Loucy (cell line): ENCODE data around the gene JARID2.

ENCODE experiments used
- EZH2phosphoT487 ChIP-seq: fragments of 200-600 bp; IDR thresholded peaks from 2 replicates; pipeline ENCODE4 v1.6.1; 2018; ENCODE audit warnings: antibody characterized with exemption, mild to moderate bottlenecking, moderate library complexity, borderline replicate concordance
- TF ChIP-seq, protein P1 (sequence below): fragments of 200-600 bp; sonication (generic); conservative IDR thresholded peaks from 2 replicates; pipeline ENCODE4 v1.5.1; 2014; ENCODE audit warnings: mild to moderate bottlenecking, antibody characterized with exemption, low read length

DNA sequence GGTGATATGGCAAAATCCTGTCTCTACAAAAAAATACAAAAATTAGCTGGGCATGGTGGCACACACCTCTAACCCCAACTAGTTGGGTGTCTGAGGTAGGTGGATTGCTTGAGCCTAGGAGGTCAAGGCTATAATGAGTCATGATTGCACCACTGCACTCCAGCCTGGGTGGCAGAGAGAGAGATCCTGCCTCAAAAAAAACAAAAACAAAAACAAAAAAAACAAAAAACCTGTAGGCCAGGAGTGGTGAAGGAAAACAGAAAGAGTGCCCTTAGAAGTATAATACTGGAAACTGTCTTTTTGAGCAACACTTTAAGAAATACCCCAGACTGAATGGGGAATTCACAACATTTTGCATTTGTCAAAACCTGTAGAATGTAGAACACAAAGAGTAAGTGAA, 85.3 kb downstream of the JARID2 start:
- TF ChIP-seq, protein P1, sequence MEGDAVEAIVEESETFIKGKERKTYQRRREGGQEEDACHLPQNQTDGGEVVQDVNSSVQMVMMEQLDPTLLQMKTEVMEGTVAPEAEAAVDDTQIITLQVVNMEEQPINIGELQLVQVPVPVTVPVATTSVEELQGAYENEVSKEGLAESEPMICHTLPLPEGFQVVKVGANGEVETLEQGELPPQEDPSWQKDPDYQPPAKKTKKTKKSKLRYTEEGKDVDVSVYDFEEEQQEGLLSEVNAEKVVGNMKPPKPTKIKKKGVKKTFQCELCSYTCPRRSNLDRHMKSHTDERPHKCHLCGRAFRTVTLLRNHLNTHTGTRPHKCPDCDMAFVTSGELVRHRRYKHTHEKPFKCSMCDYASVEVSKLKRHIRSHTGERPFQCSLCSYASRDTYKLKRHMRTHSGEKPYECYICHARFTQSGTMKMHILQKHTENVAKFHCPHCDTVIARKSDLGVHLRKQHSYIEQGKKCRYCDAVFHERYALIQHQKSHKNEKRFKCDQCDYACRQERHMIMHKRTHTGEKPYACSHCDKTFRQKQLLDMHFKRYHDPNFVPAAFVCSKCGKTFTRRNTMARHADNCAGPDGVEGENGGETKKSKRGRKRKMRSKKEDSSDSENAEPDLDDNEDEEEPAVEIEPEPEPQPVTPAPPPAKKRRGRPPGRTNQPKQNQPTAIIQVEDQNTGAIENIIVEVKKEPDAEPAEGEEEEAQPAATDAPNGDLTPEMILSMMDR, result no peak
- no peak for TF ChIP-seq EZH2phosphoT487
